Hair follicular keratinocyte (primary cell): ENCODE data around the gene MRPS34. TPM values are rescaled to one million over a fixed set of nuclear protein-coding genes. Genes with fewer than 3 reads are reported as not detected.

ENCODE experiments used
- total RNA-seq: library from RNA; depleted of rRNA; stranded (reverse); fragments of >200 nt; gene quantifications from 2 replicates; pipeline ENCODE4 v1.2.3, GENCODE V29; 2015

Gene MRPS34
- total RNA-seq = 136 and 217 TPM in 2 replicates

DNA sequence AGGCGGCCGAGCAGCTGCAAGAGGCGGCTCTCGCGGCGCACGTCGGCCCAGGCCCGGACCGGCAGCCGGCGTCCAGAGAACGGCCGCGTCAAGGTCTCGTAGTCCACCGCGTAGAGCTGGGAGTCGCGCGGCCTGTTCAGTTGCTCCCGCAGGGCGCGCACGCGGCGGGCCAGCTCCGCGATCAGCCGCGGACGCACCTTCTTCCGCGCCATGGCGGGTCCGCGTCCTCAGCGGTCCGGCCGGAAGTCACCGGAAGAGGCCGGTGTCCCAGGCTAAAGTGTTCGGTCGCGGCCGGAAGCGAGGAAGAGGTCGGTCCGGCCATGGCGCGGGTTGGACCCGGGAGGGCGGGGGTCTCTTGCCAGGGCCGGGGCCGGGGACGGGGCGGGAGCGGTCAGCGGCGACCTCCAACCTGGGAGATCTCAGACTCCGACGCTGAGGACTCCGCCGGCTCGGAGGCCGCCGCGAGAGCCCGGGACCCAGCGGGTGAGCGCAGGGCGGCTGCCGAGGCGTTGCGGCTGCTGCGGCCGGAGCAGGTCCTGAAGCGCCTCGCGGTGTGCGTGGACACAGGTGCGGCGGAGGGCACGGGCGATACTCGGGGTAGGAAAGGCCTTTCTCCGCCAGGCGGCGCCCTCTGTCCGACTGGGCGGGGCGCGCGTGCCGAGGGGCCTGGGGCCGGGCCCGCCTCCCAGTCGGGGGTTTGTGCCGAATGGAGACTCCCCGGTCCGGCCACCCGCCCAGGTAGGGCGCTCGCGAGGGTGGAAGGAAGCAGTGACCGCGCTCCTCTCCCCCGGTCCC, at the start of gene MRPS34:
TSS of gene MRPS34 (minus strand) at position 227 of the 795 bp plus-strand sequence. CDS start at position 212, 15 bp downstream.

DNA sequence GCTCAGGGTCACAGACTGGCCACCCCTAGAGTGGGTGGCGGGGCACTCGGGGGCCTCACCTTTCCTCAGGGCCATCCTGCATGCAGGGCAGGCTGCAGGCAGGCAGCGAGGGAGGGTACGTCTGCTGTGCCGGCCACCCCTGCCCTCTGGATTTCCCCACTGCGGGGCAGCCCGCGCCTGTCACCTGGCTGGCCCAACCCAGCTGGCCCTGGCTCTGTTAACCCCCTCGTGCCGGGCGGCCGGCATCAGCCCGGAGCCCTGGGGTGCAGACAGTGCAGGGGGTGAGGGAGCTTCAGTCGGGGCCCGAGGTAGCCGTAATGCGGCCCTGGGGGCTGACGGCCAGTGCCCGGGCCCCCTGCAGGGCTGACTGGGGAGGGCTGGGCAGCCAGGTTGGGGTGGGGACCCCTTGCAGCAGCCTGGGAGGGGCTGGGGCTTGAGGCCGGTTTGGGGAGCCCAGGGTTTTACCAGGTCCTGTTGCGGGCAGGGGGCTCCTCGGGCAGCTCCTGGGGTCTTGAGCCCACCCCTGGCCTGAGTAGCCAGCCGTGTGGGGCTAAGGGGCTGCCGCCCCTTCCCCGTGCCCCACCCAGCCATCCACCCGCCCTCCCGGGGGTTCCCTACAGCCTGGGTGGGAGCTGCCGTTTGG, 20.8 kb upstream of the MRPS34 start, which contains the start of gene IGFALS:
TSS of gene IGFALS (minus strand) at position 128 of the 643 bp plus-strand sequence. CDS start at position 75, 53 bp downstream.

DNA sequence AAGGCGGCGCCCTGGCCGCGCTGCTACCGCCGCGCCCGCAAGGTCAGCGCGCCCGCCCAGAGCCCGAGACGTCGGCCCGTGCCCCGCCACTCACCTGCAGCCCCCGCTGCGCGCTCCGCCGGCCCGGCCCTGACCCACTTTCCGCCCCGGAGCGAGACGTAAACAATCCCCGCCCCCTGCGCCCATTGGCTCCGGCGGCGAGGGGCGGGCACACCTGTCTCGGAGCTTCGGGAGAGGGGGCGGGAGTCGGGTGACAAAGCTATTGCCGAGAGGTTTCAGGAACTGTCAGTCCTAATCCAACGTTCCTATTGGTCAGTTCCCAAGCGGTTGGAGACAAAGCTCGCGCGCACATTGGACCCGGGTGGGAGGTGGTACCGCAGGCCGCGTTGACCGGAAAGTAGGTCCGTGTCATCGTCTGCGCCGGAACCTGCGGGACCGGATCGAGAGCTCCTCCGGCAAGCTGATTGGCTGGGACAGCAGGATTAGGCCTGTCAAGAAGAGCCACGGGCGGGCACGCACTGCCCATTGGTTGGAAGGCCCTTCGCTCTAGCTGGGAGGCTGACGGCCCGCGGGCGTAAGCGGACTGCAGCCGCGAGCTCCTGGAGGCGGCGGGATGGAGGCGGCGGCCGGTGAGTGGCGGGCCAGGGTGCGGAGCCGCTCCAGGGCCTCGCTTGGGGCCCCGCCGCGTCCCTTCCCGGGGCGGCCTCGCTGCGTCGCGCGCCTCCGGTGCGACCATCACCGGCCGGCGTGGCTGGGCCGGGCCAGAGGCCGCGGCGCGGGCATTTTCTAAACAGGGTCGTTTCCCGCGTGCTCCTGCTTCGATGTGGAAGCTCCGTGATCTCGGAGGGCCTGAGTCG, 9.7 kb upstream of the MRPS34 start, which contains the start of the genes NUBP2 and SPSB3:
TSS of gene NUBP2 (plus strand) at position 553 of the 857 bp plus-strand sequence. CDS start at position 614, 61 bp downstream.
TSS of gene SPSB3 (minus strand) at position 164 of the 857 bp plus-strand sequence. CDS start 1,088 bp downstream, outside the sequence.

DNA sequence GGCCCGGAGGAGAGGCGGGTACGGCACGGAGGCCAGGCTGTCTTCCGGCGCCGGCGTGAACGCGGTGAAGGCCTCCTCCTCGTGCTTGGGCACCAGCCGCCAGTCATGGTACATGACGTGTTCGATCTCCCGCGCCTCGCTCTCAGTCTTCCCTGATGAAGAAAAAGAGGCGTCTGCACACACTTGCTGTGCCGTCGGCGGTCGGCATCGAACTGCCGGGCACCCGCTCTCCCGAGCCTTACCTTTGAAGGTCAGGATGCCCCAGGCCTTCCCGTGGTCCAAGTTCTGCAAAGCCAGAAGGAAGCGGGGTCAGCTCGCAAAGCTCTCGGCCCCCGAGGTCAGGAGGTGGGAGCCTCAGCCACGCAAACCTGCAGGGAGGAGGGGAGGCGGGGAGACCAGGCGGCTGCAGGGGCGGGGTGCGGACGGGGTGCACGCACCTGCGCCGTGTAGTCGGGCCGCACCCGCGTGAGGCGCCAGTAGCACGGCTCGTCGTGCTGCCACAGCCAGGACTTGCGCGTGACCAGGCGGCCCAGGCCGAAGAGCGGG, 499 bp downstream of the MRPS34 start, which contains the start of gene EME2:
TSS of gene EME2 (plus strand) at position 449 of the 546 bp plus-strand sequence. CDS start 418 bp downstream, outside the sequence.

DNA sequence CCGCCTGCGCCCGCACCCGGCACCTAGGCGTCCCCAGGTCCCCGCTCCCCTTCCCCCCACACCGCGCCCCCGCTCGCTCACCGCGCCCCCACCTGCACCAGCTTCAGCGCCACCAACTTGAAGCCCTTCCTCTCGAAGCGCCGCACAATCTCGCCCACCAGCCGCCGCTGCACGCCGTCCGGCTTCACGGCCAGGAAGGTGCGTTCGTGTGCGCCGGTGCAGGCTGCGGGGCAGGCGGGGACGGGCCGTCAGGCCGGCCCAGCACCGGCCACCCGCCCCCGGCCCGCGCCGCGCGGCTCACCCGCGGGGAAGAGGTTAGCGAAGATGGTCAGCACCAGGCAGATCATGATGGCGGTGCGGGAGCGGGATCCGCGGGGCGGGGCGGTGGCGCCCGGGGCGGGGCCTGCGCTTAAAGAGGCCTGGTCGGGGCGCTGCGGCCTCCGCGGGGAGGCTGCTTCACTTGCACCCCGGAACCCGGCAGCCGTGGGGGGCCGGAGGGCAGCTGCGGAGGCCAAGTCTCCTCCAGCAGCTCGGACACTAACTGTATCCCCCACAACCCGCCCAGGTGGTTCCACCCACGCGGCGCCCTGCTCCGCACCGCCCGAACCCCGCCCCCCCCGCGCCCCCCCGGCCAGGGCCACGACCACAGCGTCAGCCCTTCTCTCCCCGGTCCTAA, 1.6 kb downstream of the MRPS34 start, which contains the start of gene NME3:
TSS of gene NME3 (minus strand) at position 356 of the 676 bp plus-strand sequence. CDS start at position 347, 9 bp downstream.

Other genes starting within 250 kb of the MRPS34 start
- gene TMEM204, start 239.5 kb downstream of the MRPS34 start, total RNA-seq = 2.7 TPM in 1 of 2 replicates, not detected in the other
- gene IFT140, start 161.1 kb downstream of the MRPS34 start, total RNA-seq = 8.1 and 11.2 TPM in 2 replicates
- gene CRAMP1, start 160.8 kb downstream of the MRPS34 start, total RNA-seq = 5.9 and 7.0 TPM in 2 replicates
- gene JPT2, start 94.9 kb downstream of the MRPS34 start, total RNA-seq = 68.1 and 84.7 TPM in 2 replicates
- gene MAPK8IP3, start 66.9 kb downstream of the MRPS34 start, total RNA-seq = 7.4 and 28.2 TPM in 2 replicates
- 53.2 and 65.0 TPM in 2 replicates for gene NME3, start 1.6 kb downstream of the MRPS34 start, total RNA-seq
- gene EME2, start 324 bp downstream of the MRPS34 start, total RNA-seq = 2.6 and 3.3 TPM in 2 replicates
- 29.6 and 50.4 TPM in 2 replicates for gene SPSB3, start 9.4 kb upstream of the MRPS34 start, total RNA-seq
- gene NUBP2, start 9.8 kb upstream of the MRPS34 start, total RNA-seq = 95.2 and 178 TPM in 2 replicates
- not detected in 2 replicates for gene IGFALS, start 20.6 kb upstream of the MRPS34 start, total RNA-seq
- gene HAGH, start 53.7 kb upstream of the MRPS34 start, total RNA-seq = 59.8 and 73.5 TPM in 2 replicates
- gene FAHD1, start 54.1 kb upstream of the MRPS34 start, total RNA-seq = 32.2 and 34.9 TPM in 2 replicates
- gene MEIOB, start 99.0 kb upstream of the MRPS34 start, total RNA-seq = 0.08 TPM in 1 of 2 replicates, not detected in the other
- not detected in 2 replicates for gene HS3ST6, start 145.3 kb upstream of the MRPS34 start, total RNA-seq
- 6.3 and 6.4 TPM in 2 replicates for gene MSRB1, start 170.1 kb upstream of the MRPS34 start, total RNA-seq
- 0.55 TPM in 1 of 2 replicates, not detected in the other for gene RPL3L, start 181.6 kb upstream of the MRPS34 start, total RNA-seq
- gene NDUFB10, start 186.4 kb upstream of the MRPS34 start, total RNA-seq = 168 and 283 TPM in 2 replicates
- 4,608 and 4,861 TPM in 2 replicates for gene RPS2, start 191.7 kb upstream of the MRPS34 start, total RNA-seq
- gene RNF151, start 193.7 kb upstream of the MRPS34 start, total RNA-seq = 0.16 TPM in 1 of 2 replicates, not detected in the other
- gene TBL3, start 198.9 kb upstream of the MRPS34 start, total RNA-seq = 85.0 and 114 TPM in 2 replicates
- 1.2 and 2.1 TPM in 2 replicates for gene NOXO1, start 208.3 kb upstream of the MRPS34 start, total RNA-seq
- 21.3 and 23.3 TPM in 2 replicates for gene GFER, start 211.1 kb upstream of the MRPS34 start, total RNA-seq
- 0.68 and 5.4 TPM in 2 replicates for gene SYNGR3, start 216.8 kb upstream of the MRPS34 start, total RNA-seq
- gene ZNF598, start 236.7 kb upstream of the MRPS34 start, total RNA-seq = 62.8 and 87.5 TPM in 2 replicates
- gene NPW, start 246.7 kb upstream of the MRPS34 start, total RNA-seq = 0.68 TPM in 1 of 2 replicates, not detected in the other